Thyroid gland (tissue), 4 donors: ENCODE data around the gene ALDH1A1.

ENCODE experiments used
- POLR2A ChIP-seq, 2 donors: fragments of 450-650 bp; IDR thresholded peaks; one replicate each; pipeline ENCODE4 v1.6.1; 2017; ENCODE audit warnings: antibody characterized with exemption in 2 of 2, mild to moderate bottlenecking in 2 of 2, moderate library complexity in 1 of 2
- TF ChIP-seq, protein P1 (sequence below), 6 experiments: fragments of 200-600 bp in 3 of 6; fragments of 450-650 bp in 3 of 6; sonication (generic) in 3 of 6; IDR thresholded peaks; one replicate each; pipeline ENCODE4 v1.5.1; 2016 to 2019; ENCODE audit warnings: antibody characterized with exemption in 6 of 6, mild to moderate bottlenecking in 2 of 6, inconsistent platforms in 1 of 6, moderate library complexity in 1 of 6

DNA sequence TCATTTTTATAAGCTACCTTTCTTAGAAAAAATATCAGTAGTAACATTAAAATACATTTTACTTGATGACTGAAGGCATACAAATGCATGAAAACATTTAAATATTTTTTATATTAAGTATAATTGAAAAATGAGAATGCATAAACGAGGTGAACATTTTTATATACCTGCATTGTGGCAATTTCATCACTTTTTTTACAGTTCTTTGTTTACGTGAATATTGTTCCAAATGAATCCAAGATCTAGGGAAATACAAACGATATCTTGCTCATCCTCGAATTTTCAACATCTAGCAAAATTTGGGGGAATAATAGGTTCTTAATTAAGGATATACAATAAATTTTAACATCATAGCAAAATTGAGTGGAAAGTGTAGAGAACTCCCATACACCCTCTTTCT lies 45.5 kb upstream of the ALDH1A1 start:
- TF ChIP-seq, protein P1, sequence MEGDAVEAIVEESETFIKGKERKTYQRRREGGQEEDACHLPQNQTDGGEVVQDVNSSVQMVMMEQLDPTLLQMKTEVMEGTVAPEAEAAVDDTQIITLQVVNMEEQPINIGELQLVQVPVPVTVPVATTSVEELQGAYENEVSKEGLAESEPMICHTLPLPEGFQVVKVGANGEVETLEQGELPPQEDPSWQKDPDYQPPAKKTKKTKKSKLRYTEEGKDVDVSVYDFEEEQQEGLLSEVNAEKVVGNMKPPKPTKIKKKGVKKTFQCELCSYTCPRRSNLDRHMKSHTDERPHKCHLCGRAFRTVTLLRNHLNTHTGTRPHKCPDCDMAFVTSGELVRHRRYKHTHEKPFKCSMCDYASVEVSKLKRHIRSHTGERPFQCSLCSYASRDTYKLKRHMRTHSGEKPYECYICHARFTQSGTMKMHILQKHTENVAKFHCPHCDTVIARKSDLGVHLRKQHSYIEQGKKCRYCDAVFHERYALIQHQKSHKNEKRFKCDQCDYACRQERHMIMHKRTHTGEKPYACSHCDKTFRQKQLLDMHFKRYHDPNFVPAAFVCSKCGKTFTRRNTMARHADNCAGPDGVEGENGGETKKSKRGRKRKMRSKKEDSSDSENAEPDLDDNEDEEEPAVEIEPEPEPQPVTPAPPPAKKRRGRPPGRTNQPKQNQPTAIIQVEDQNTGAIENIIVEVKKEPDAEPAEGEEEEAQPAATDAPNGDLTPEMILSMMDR (IDR thresholded peaks at IDR 0.05): no peak
- no peak for TF ChIP-seq POLR2A (IDR thresholded peaks at IDR 0.05)
